ENCODE measurements around the gene VAMP8.

GRCh38 chr2:85554980-85555612 lies 22.3 kb upstream of the VAMP8 start:
- TF ChIP-seq SIN3A (IDR thresholded peaks at IDR 0.05; ENCODE audit: borderline replicate concordance, insufficient read depth, low read length) (no peak), POLR2AphosphoS5 (IDR thresholded peaks at IDR 0.05; ENCODE audit: low read depth, low read length) (no peak), REST (IDR thresholded peaks at IDR 0.05; ENCODE audit: insufficient read depth in 1 of 2, low read depth in 2 of 2, low read length in 2 of 2) (no peak), TAF1 (IDR thresholded peaks at IDR 0.05; ENCODE audit: borderline replicate concordance, insufficient read depth, low read length) (no peak)

All from PFSK-1 (cell line).